Stimulated activated CD4-positive, alpha-beta T cell treated with anti-CD3 and anti-CD28 coated beads, TNF-alpha, amount 100 ng/mL, for 1 hour (primary cell): ENCODE measurements around the gene OR5C1.
"Not testable (repeated sequence)": the region's sequence is repeated elsewhere in the genome, so short reads cannot be mapped to it uniquely, and the experiment has no call there.

Experiments
- DNase-seq, 3 donors: peaks; one replicate each; pipeline ENCODE4 v3.0.0-alpha.2; 2020; ENCODE audit warnings: low read depth in 3 of 3, low spot score in 1 of 3

OR5C1 gene

DNA sequence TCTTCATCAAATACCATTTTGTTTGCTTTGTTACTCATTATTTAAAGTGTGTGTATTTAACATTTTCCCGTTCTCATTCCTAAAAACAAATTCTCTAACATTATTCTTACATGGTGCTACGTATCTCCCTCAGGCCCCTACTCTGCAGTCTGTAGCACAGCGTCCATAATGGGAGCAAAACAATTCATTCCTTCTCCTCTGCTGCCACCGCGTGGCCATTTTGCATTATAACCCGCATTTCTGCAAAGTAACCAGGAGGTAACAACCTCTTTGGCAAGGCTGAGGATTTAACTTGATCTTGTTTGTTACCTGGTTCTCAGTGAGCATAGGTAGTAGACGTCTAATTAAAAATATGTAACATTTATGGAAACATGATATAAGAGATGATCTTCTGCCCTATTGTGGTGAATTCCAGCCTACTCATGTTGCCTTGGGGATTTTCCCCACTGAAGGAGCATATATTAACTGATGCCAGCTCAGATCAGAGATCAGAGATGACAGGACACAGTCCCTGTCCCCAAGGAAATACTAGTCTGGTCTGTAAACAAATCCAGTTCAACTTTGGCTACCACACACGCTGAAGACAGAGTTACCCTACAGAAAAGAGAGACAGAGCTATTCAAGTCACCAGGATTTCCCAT is 21.7 kb downstream of the OR5C1 start:
- DNase-seq = peak; percentile 39 to 64 (median 45)

GRCh38 chr9:122812736-122813135 is 24.0 kb downstream of the OR5C1 start:
- DNase-seq = no peak

DNA sequence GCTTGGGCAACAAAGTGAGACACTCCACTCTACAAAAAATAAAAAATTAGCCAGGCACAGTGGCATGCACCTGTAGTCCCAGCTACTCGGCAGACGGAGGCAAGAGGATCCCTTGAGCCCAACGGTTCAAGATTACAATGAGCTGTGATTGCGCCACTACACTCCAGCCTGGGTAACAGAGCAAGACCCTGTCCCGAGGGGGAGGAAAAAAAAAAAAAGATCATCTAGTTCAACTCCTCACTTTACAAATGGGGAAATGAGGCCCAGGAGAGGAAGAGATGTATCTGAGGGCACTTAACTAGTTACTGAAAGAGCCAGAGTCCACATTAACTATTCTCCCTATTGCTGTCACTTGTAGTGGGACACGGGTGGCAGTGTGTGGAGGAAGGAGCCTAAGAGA is 25.8 kb downstream of the OR5C1 start:
- DNase-seq = no peak

DNA sequence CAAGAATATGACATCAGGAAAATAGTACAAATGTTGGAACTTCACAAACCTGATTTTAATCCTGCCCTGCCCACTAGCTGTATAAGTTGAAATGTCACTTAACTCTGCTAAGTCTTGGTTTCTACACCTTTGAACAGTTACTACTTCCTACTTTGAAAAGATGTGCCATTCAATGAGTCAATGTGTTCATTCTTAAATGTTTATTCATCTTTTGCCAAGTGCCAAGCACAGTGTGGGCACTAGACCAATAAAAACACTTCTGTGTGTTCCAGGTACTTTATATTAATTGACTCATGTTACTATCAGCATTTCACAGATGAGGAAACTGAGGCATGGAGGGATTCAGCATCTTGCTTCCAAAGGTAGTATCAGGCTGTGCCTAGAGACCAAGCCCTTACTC is 26.8 kb downstream of the OR5C1 start:
- DNase-seq = no peak

- DNase-seq = peak; percentile 6 to 13 (median 12)
These were observed 27.6 kb downstream of the OR5C1 start for GRCh38 chr9:122816163-122816867.

GRCh38 chr9:122819326-122819725 is 30.6 kb downstream of the OR5C1 start:
- DNase-seq = no peak

GRCh38 chr9:122819791-122820489 is 31.2 kb downstream of the OR5C1 start:
- DNase-seq = no peak

- no peak for DNase-seq
These were observed 31.7 kb downstream of the OR5C1 start for GRCh38 chr9:122820490-122820845.

GRCh38 chr9:122821278-122821943 is 32.7 kb downstream of the OR5C1 start:
- no peak for DNase-seq

DNA sequence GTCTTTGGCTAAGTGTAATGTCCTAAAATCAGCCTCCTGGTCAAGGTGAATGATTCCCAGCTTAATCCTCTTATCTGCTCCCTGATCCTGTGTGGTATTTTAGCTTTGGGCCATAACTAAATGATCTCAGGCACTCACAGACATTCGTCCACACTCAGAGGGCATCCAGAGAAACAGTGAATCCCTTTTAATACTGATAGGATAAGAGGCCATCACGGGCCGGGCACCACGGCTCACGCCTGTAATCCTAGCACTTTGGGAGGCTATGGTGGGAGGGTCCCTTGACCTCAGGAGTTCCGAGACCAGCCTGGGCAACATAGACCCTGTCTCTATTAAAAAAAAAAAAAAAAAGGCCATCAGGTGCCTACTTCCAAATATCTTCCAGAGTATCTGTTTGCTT is 33.3 kb downstream of the OR5C1 start:
- DNase-seq = no peak

DNA sequence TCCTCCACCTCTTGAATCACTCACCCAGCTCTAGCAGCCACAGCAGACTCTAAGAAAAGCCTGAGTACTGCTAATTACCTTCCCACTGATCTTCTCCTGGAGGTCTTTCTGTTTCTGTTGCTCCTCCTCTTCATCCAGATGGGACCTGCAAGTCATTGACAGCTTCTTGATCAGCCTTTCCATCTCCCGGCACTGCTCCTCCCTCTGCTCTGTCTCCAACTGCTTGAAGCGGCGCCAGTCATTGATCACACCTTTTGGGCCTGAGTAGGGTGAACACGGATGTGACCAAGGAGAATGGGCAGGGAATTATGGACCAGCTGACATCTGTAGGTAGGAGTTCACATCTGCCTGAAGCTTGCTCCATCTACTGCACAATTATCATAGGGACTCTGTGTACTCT is 34.2 kb downstream of the OR5C1 start:
- no peak for DNase-seq

- DNase-seq = no peak
These were observed 39.0 kb downstream of the OR5C1 start for GRCh38 chr9:122827761-122828093.

- DNase-seq = not testable (repeated sequence)
These were observed 40.2 kb downstream of the OR5C1 start for GRCh38 chr9:122828965-122829284.

- DNase-seq = no peak
These were observed 43.5 kb downstream of the OR5C1 start for GRCh38 chr9:122832194-122832593.

- DNase-seq = no peak
These were observed 46.6 kb downstream of the OR5C1 start for GRCh38 chr9:122835313-122835731.

- DNase-seq = no peak
These were observed 48.6 kb downstream of the OR5C1 start for GRCh38 chr9:122837266-122837850.

DNA sequence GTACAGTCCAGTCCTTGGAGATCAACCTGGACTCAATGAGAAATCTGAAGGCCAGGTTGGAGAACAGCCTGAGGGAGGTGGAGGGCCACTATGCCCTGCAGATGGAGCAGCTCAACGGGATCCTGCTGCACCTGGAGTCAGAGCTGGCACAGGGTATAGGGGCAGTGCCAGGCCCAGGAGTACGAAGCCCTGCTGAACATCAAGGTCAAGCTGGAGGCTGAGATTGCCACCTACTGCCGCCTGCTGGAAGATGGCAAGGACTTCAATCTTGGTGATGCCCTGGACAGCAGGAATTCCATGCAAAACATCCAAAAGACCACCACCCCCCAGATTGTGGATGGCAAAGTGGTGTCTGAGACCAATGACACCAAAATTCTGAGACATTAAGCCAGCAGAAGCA is 49.7 kb downstream of the OR5C1 start:
- DNase-seq = not testable (repeated sequence)
